ENCODE data around the gene GLB1L. TPM values are rescaled to one million over a fixed set of nuclear protein-coding genes. Genes with fewer than 3 reads are reported as not detected.
A peak's percentile ranks its signal among the peaks of the same experiment; 100 is the strongest.

The GLB1L gene
- total and polyA plus RNA-seq, 4 donors: 2.3 to 5.2 (median 2.6) TPM

DNA sequence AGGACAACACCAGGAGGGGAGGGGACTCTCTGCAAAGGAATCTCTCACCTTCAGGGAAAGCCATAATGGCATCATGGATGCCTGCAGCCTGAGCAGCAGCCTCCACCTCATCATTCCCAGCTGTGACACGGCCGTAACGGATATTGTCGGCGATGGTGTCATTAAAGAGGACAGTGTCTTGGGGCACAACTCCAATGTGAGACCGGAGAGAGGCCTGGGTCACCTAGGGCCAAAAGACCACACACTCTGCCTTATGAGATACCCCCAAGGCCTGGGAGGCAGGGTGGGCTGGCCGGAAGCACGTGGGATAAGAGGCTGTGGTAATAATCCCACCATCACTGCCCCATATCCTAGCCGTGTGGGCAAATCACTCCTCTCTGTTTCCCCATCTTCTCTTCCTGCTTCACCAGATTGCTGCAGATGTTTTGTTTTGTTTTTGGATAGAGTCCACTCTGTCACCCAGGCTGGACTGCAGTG is 34.3 kb downstream of the GLB1L start:
- Histone ChIP-seq H3K9me3 (ENCODE audit: control insufficient read depth in 4 of 4, low read length in 3 of 4) (no peaks in the 10 kb centered on the region), H3K36me3 (ENCODE audit: control insufficient read depth in 4 of 4, insufficient read depth in 3 of 4, low read depth in 1 of 4, low read length in 3 of 4) (peaks cover 11 to 37% (median 15%) of the 10 kb centered on the region in 4 donors), H3K27me3 (ENCODE audit: control insufficient read depth in 4 of 4, insufficient read depth in 4 of 4, low read length in 3 of 4) (no peaks in the 10 kb centered on the region), H3K9ac (ENCODE audit: low read depth in 1 of 2, low read length in 2 of 2) (no peak overlapping the region), H3K27ac (ENCODE audit: low read depth in 1 of 2, low read length in 2 of 2) (no peak overlapping the region), H3K4me3 (ENCODE audit: low read depth in 1 of 3, low read length in 3 of 3) (no peak overlapping the region), H3K4me1 (ENCODE audit: control insufficient read depth in 4 of 4, insufficient read depth in 4 of 4, low read length in 3 of 4) (peaks cover 3 to 26% (median 22%) of the 10 kb centered on the region in 4 donors)
- TF ChIP-seq, protein P1, sequence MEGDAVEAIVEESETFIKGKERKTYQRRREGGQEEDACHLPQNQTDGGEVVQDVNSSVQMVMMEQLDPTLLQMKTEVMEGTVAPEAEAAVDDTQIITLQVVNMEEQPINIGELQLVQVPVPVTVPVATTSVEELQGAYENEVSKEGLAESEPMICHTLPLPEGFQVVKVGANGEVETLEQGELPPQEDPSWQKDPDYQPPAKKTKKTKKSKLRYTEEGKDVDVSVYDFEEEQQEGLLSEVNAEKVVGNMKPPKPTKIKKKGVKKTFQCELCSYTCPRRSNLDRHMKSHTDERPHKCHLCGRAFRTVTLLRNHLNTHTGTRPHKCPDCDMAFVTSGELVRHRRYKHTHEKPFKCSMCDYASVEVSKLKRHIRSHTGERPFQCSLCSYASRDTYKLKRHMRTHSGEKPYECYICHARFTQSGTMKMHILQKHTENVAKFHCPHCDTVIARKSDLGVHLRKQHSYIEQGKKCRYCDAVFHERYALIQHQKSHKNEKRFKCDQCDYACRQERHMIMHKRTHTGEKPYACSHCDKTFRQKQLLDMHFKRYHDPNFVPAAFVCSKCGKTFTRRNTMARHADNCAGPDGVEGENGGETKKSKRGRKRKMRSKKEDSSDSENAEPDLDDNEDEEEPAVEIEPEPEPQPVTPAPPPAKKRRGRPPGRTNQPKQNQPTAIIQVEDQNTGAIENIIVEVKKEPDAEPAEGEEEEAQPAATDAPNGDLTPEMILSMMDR (IDR thresholded peaks at IDR 0.05; ENCODE audit: low read depth, low read length, missing input control): no peak
- TF ChIP-seq, protein P2, sequence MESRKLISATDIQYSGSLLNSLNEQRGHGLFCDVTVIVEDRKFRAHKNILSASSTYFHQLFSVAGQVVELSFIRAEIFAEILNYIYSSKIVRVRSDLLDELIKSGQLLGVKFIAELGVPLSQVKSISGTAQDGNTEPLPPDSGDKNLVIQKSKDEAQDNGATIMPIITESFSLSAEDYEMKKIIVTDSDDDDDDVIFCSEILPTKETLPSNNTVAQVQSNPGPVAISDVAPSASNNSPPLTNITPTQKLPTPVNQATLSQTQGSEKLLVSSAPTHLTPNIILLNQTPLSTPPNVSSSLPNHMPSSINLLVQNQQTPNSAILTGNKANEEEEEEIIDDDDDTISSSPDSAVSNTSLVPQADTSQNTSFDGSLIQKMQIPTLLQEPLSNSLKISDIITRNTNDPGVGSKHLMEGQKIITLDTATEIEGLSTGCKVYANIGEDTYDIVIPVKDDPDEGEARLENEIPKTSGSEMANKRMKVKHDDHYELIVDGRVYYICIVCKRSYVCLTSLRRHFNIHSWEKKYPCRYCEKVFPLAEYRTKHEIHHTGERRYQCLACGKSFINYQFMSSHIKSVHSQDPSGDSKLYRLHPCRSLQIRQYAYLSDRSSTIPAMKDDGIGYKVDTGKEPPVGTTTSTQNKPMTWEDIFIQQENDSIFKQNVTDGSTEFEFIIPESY (IDR thresholded peaks at IDR 0.05): no peak
- TF ChIP-seq NR2F2 (IDR thresholded peaks at IDR 0.05) (no peak), FOXA1 (IDR thresholded peaks at IDR 0.05) (no peak), EGR1 (IDR thresholded peaks at IDR 0.05; ENCODE audit: low read depth in 2 of 2) (no peak), HNF4A (conservative IDR thresholded peaks at IDR 0.05) (no peak), RXRA (IDR thresholded peaks at IDR 0.05) (no peak), HNF4G (IDR thresholded peaks at IDR 0.05) (no peak), SP1 (IDR thresholded peaks at IDR 0.05) (no peak), GABPA (IDR thresholded peaks at IDR 0.05 in 1 of 2, conservative IDR thresholded peaks at IDR 0.05 in 1 of 2) (no peak), JUND (IDR thresholded peaks at IDR 0.05) (no peak), FOXA2 (IDR thresholded peaks at IDR 0.05) (no peak)
- TF ChIP-seq, protein P3, sequence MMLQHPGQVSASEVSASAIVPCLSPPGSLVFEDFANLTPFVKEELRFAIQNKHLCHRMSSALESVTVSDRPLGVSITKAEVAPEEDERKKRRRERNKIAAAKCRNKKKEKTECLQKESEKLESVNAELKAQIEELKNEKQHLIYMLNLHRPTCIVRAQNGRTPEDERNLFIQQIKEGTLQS (IDR thresholded peaks at IDR 0.05): no peak
- WGBS: 94% methylated on average over 9 of the region's 9 CpGs
- DNase-seq (ENCODE audit: low spot score): peak; percentile 31

DNA sequence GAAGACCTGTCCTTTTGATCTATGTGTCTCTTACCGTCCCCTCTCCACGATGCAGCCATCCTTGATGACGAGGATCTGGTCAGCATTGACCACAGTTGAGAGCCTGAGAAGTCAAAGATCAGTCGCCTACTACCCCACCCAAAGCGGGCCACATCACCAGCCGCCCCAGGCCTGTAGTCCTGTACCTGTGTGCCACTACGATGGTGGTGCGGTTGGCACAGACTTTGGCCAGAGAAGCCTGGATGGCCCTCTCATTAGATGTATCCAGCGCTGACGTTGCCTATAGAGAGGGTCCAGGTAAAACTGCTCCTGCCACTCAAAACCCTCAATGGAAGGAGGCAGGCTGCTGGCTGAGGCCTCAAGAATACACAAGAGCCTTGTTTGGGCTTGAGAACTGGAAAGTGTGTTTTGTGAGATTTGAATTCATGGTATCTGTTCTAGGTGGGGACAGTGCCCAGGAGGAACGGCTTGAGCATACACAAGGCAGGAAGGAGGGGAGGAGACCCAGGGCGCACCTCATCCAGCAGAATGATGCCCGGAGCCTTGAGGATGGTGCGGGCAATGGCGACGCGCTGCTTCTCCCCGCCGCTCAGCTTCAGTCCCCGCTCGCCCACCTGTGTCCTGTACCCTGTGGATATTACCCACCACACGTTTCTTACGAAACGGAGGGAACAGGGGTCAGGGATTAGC is 34.9 kb downstream of the GLB1L start:
- H3K4me3 ChIP-seq (ENCODE audit: low read depth in 1 of 3, low read length in 3 of 3): no peak overlapping the region
- no peaks in the 10 kb centered on the region for H3K9me3 ChIP-seq (ENCODE audit: control insufficient read depth in 4 of 4, low read length in 3 of 4)
- no peak overlapping the region for H3K9ac ChIP-seq (ENCODE audit: low read depth in 1 of 2, low read length in 2 of 2)
- WGBS: 95% methylated on average over 24 of the region's 24 CpGs
- H3K4me1 ChIP-seq (ENCODE audit: control insufficient read depth in 4 of 4, insufficient read depth in 4 of 4, low read length in 3 of 4): peaks cover 3 to 26% (median 23%) of the 10 kb centered on the region in 4 donors
- TF ChIP-seq RAD21 (IDR thresholded peaks at IDR 0.05): no peak
- H3K27me3 ChIP-seq (ENCODE audit: control insufficient read depth in 4 of 4, insufficient read depth in 4 of 4, low read length in 3 of 4): no peaks in the 10 kb centered on the region
- no peak overlapping the region for H3K27ac ChIP-seq (ENCODE audit: low read depth in 1 of 2, low read length in 2 of 2)
- peaks cover 11 to 37% (median 15%) of the 10 kb centered on the region in 4 donors for H3K36me3 ChIP-seq (ENCODE audit: control insufficient read depth in 4 of 4, insufficient read depth in 3 of 4, low read depth in 1 of 4, low read length in 3 of 4)
- peak; percentile 27 for DNase-seq (ENCODE audit: low spot score)
